BLaER1 treated with 17β-estradiol and CSF1 and Interleukin-3, amounts not matched to agents 10 nM and 100 nM (cell line): ENCODE results near the gene ALS2CL.

ENCODE experiments used
- H3K27ac ChIP-seq, 11 experiments: shearing (Covaris generic); formaldehyde crosslinking; 2 replicates each; pipeline ENCODE4 v1.8.1; 2022
- H3K27me3 ChIP-seq, 11 experiments: shearing (Covaris generic); formaldehyde crosslinking; 2 replicates each; pipeline ENCODE4 v1.8.1; 2022
- H3K36me3 ChIP-seq, 11 experiments: shearing (Covaris generic); formaldehyde crosslinking; 2 replicates each; pipeline ENCODE4 v1.8.1; 2022
- H3K4me1 ChIP-seq, 10 experiments: shearing (Covaris generic); formaldehyde crosslinking; 2 replicates each; pipeline ENCODE4 v1.8.1; 2022
- H3K4me2 ChIP-seq, 11 experiments: shearing (Covaris generic); formaldehyde crosslinking; 2 replicates each; pipeline ENCODE4 v1.8.1; 2022
- H3K4me3 ChIP-seq, 10 experiments: shearing (Covaris generic); formaldehyde crosslinking; 2 replicates each; pipeline ENCODE4 v1.8.1; 2022
- H3K9ac ChIP-seq, 11 experiments: shearing (Covaris generic); formaldehyde crosslinking; 2 replicates each; pipeline ENCODE4 v1.8.1; 2022
- H3K9me3 ChIP-seq, 11 experiments: shearing (Covaris generic); formaldehyde crosslinking; replicated peaks in 1 of 11; 2 replicates each; pipeline ENCODE4 v1.8.1; 2022
- H4K20me1 ChIP-seq, 11 experiments: shearing (Covaris generic); formaldehyde crosslinking; 2 replicates each; pipeline ENCODE4 v1.8.1; 2022
- Cebpa-rat ChIP-seq, 11 experiments: shearing (Covaris generic); IDR thresholded peaks; 2 replicates each; pipeline ENCODE4 v1.8.1; 2022

ALS2CL gene

GRCh38 chr3:46700772-46701171 lies 7.3 kb upstream of the ALS2CL start:
- TF ChIP-seq Cebpa-rat (IDR thresholded peaks at IDR 0.05), result no peak
- no peaks in the 10 kb centered on the region for H3K9me3 ChIP-seq
- peaks cover 0 to 36% (median 0%) of the 10 kb centered on the region in 11 experiments; a peak in 10 of 22 replicates for H4K20me1 ChIP-seq
- peak overlapping the region in 10 of 11 experiments; percentile 18 to 85 (median 45); a peak in 19 of 22 replicates for H3K4me2 ChIP-seq
- peaks cover 31 to 56% (median 49%) of the 10 kb centered on the region in 10 experiments for H3K4me1 ChIP-seq
- no peak overlapping the region for H3K27ac ChIP-seq
- H3K4me3 ChIP-seq, result no peak overlapping the region
- peaks cover 24 to 33% (median 27%) of the 10 kb centered on the region in 11 experiments for H3K27me3 ChIP-seq
- no peaks in the 10 kb centered on the region for H3K36me3 ChIP-seq
- no peak overlapping the region for H3K9ac ChIP-seq

GRCh38 chr3:46699676-46700523 lies 6.4 kb upstream of the ALS2CL start:
- no peak overlapping the region for H3K27ac ChIP-seq
- peaks cover 24 to 33% (median 27%) of the 10 kb centered on the region in 11 experiments for H3K27me3 ChIP-seq
- H3K9me3 ChIP-seq, result no peaks in the 10 kb centered on the region
- peaks cover 39 to 64% (median 55%) of the 10 kb centered on the region in 10 experiments for H3K4me1 ChIP-seq
- H3K4me2 ChIP-seq, result peak overlapping the region in 10 of 11 experiments; percentile 7 to 85 (median 45); a peak in 19 of 22 replicates
- no peak for TF ChIP-seq Cebpa-rat (IDR thresholded peaks at IDR 0.05)
- H3K36me3 ChIP-seq, result no peaks in the 10 kb centered on the region
- peak overlapping the region in 1 of 11 experiments; percentile 8; a peak in 1 of 22 replicates for H3K9ac ChIP-seq
- H4K20me1 ChIP-seq, result peaks cover 0 to 30% (median 0%) of the 10 kb centered on the region in 11 experiments; a peak in 8 of 22 replicates
- no peak overlapping the region for H3K4me3 ChIP-seq

GRCh38 chr3:46695962-46696894 lies 2.7 kb upstream of the ALS2CL start:
- Histone ChIP-seq H3K27me3 (peaks cover 8 to 30% (median 24%) of the 10 kb centered on the region in 11 experiments), H3K27ac (peak overlapping the region in 10 of 11 experiments; percentile 56 to 97 (median 84); a peak in 20 of 22 replicates), H3K4me1 (peaks cover 63 to 89% (median 79%) of the 10 kb centered on the region in 10 experiments), H3K9me3 (no peaks in the 10 kb centered on the region), H3K36me3 (no peaks in the 10 kb centered on the region), H3K4me3 (peak overlapping the region in 4 of 10 experiments; percentile 3 to 63 (median 16); a peak in 2 of 20 replicates), H4K20me1 (peaks cover 0 to 10% (median 0%) of the 10 kb centered on the region in 11 experiments; a peak in 3 of 22 replicates), H3K4me2 (peak overlapping the region; percentile 82 to 100 (median 98)), H3K9ac (peak overlapping the region in 9 of 11 experiments; percentile 6 to 83 (median 76); a peak in 13 of 22 replicates)
- TF ChIP-seq Cebpa-rat (IDR thresholded peaks at IDR 0.05), result no peak

- no peaks in the 10 kb centered on the region for H3K9me3 ChIP-seq
- H3K27ac ChIP-seq, result peak overlapping the region; percentile 52 to 97 (median 82)
- H3K9ac ChIP-seq, result peak overlapping the region in 10 of 11 experiments; percentile 71 to 83 (median 79); a peak in 19 of 22 replicates
- peak overlapping the region in 4 of 10 experiments; percentile 3 to 68 (median 35); a peak in 4 of 20 replicates for H3K4me3 ChIP-seq
- no peak for TF ChIP-seq Cebpa-rat (IDR thresholded peaks at IDR 0.05)
- H3K36me3 ChIP-seq, result no peaks in the 10 kb centered on the region
- peaks cover 71 to 92% (median 80%) of the 10 kb centered on the region in 10 experiments for H3K4me1 ChIP-seq
- peak overlapping the region; percentile 82 to 100 (median 98) for H3K4me2 ChIP-seq
- H4K20me1 ChIP-seq, result peaks cover 0 to 13% (median 0%) of the 10 kb centered on the region in 11 experiments; a peak in 3 of 22 replicates
- peaks cover 1 to 23% (median 17%) of the 10 kb centered on the region in 11 experiments; a peak in 21 of 22 replicates for H3K27me3 ChIP-seq
These were observed 1.9 kb upstream of the ALS2CL start for GRCh38 chr3:46695177-46695961.

- peak overlapping the region in 10 of 11 experiments; percentile 71 to 83 (median 79); a peak in 20 of 22 replicates for H3K9ac ChIP-seq
These were observed 1.0 kb upstream of the ALS2CL start for GRCh38 chr3:46694520-46694919.

GRCh38 chr3:46693892-46694226 lies 380 bp upstream of the ALS2CL start:
- Histone ChIP-seq H3K4me3 (peak overlapping the region; percentile 56 to 78 (median 69)), H3K27ac (peak overlapping the region; percentile 63 to 97 (median 82); a peak in 21 of 22 replicates), H3K4me1 (peaks cover 63 to 78% (median 68%) of the 10 kb centered on the region in 10 experiments), H3K4me2 (peak overlapping the region; percentile 82 to 100 (median 98)), H3K9ac (peak overlapping the region; percentile 69 to 83 (median 79)), H3K27me3 (peaks cover 0 to 17% (median 13%) of the 10 kb centered on the region in 11 experiments; a peak in 19 of 22 replicates), H3K9me3 (no peaks in the 10 kb centered on the region), H3K36me3 (no peaks in the 10 kb centered on the region; a peak in 1 of 22 replicates), H4K20me1 (peaks cover 0 to 10% (median 0%) of the 10 kb centered on the region in 11 experiments; a peak in 3 of 22 replicates)
- TF ChIP-seq Cebpa-rat (IDR thresholded peaks at IDR 0.05), result no peak

More at GRCh38 chr3:46694520-46694919, 1.0 kb upstream of the ALS2CL start:
- no peaks in the 10 kb centered on the region for H3K9me3 ChIP-seq
- peaks cover 0 to 17% (median 13%) of the 10 kb centered on the region in 11 experiments; a peak in 19 of 22 replicates for H3K27me3 ChIP-seq
- H3K4me3 ChIP-seq, result peak overlapping the region in 8 of 10 experiments; percentile 60 to 78 (median 69); a peak in 11 of 20 replicates
- H3K36me3 ChIP-seq, result no peaks in the 10 kb centered on the region
- H3K4me1 ChIP-seq, result peaks cover 64 to 85% (median 73%) of the 10 kb centered on the region in 10 experiments
- peaks cover 0 to 10% (median 0%) of the 10 kb centered on the region in 11 experiments; a peak in 3 of 22 replicates for H4K20me1 ChIP-seq
- peak overlapping the region; percentile 63 to 97 (median 82) for H3K27ac ChIP-seq
- TF ChIP-seq Cebpa-rat (IDR thresholded peaks at IDR 0.05), result no peak
- H3K4me2 ChIP-seq, result peak overlapping the region; percentile 82 to 100 (median 98)

- Histone ChIP-seq H3K9ac (peak overlapping the region; percentile 44 to 83 (median 79); a peak in 21 of 22 replicates), H4K20me1 (peaks cover 0 to 12% (median 0%) of the 10 kb centered on the region in 11 experiments; a peak in 3 of 22 replicates), H3K9me3 (no peaks in the 10 kb centered on the region), H3K27ac (peak overlapping the region in 6 of 11 experiments; percentile 40 to 90 (median 74); a peak in 11 of 22 replicates), H3K4me2 (peak overlapping the region; percentile 86 to 100 (median 98)), H3K27me3 (peaks cover 0 to 17% (median 13%) of the 10 kb centered on the region in 11 experiments; a peak in 19 of 22 replicates), H3K4me3 (peak overlapping the region; percentile 56 to 78 (median 69)), H3K4me1 (peaks cover 62 to 69% (median 67%) of the 10 kb centered on the region in 10 experiments), H3K36me3 (peaks cover 0 to 13% (median 0%) of the 10 kb centered on the region in 11 experiments; a peak in 2 of 22 replicates)
- no peak for TF ChIP-seq Cebpa-rat (IDR thresholded peaks at IDR 0.05)
These were observed 901 bp downstream of the ALS2CL start for GRCh38 chr3:46692566-46692990.
